HepG2 (cell line): ENCODE data around the gene RCE1.

Source experiments
- BCL3 ChIP-seq: sonication (generic); formaldehyde crosslinking; IDR thresholded peaks from 2 replicates; pipeline ENCODE4 v1.5.1; 2020; ENCODE audit warnings: mild to moderate bottlenecking, missing genetic modification reagents, moderate library complexity
- CTCF ChIP-seq: sonication (generic); formaldehyde crosslinking; IDR thresholded peaks from 2 replicates; pipeline ENCODE4 v1.5.0; 2020; ENCODE audit warnings: mild to moderate bottlenecking, missing genetic modification reagents, moderate library complexity
- ELF4 ChIP-seq: sonication (generic); formaldehyde crosslinking; IDR thresholded peaks from 2 replicates; pipeline ENCODE4 v1.5.0; 2020; ENCODE audit warnings: missing genetic modification reagents, mild to moderate bottlenecking, moderate library complexity, borderline replicate concordance
- MAZ ChIP-seq, 2 experiments: sonication (generic) in 1 of 2; formaldehyde crosslinking in 1 of 2; IDR thresholded peaks; 2 replicates each; pipeline versions ENCODE4 v1.5.0 to v1.6.1; 2012 to 2020; ENCODE audit warnings: low read depth in 2 of 2, mild to moderate bottlenecking in 2 of 2, borderline replicate concordance in 1 of 2, improper control_type of control experiment in 1 of 2, low read length in 1 of 2, missing genetic modification reagents in 1 of 2, moderate library complexity in 1 of 2
- POLR2AphosphoS5 ChIP-seq: IDR thresholded peaks from 2 replicates; pipeline ENCODE4 v1.6.1; 2012; ENCODE audit warnings: low read depth, low read length
- PRDM15 ChIP-seq: sonication (generic); formaldehyde crosslinking; IDR thresholded peaks from 2 replicates; pipeline ENCODE4 v1.4.0; 2020; ENCODE audit warnings: missing genetic modification reagents
- RBM22 ChIP-seq: fragments of 200-400 bp; formaldehyde crosslinking; optimal IDR thresholded peaks from 2 replicates; pipeline ENCODE3; 2017; ENCODE audit warnings: mild to moderate bottlenecking, low read length, moderate library complexity
- TAF1 ChIP-seq: sonication (generic); formaldehyde crosslinking; IDR thresholded peaks from 2 replicates; pipeline ENCODE4 v1.4.0; 2020; ENCODE audit warnings: missing genetic modification reagents
- UBTF ChIP-seq: sonication (generic); formaldehyde crosslinking; IDR thresholded peaks from 2 replicates; pipeline ENCODE4 v1.4.0; 2020; ENCODE audit warnings: mild to moderate bottlenecking, missing genetic modification reagents
- ZBTB21 ChIP-seq: sonication (generic); formaldehyde crosslinking; IDR thresholded peaks from 2 replicates; pipeline ENCODE4 v1.4.0; 2020; ENCODE audit warnings: missing genetic modification reagents
- ZFX ChIP-seq: sonication (generic); formaldehyde crosslinking; IDR thresholded peaks from 2 replicates; pipeline ENCODE4 v1.4.0; 2020; ENCODE audit warnings: mild to moderate bottlenecking, low read depth, missing genetic modification reagents, moderate library complexity
- ZNF274 ChIP-seq: sonication (generic); formaldehyde crosslinking; IDR thresholded peaks from 2 replicates; pipeline ENCODE4 v1.5.1; 2020; ENCODE audit warnings: mild to moderate bottlenecking, missing genetic modification reagents
- ZNF496 ChIP-seq: sonication (generic); formaldehyde crosslinking; IDR thresholded peaks from 2 replicates; pipeline ENCODE4 v1.8.1; 2023; ENCODE audit warnings: mild to moderate bottlenecking, moderate library complexity, missing genetic modification reagents; ENCODE audit not compliant: insufficient replicate concordance
- ZSCAN20 ChIP-seq: sonication (generic); formaldehyde crosslinking; IDR thresholded peaks from 2 replicates; pipeline ENCODE4 v1.4.0; 2020; ENCODE audit warnings: missing genetic modification reagents, mild to moderate bottlenecking, borderline replicate concordance

GRCh38 chr11:66840317-66841091, 2.7 kb upstream of the RCE1 start:
- TF ChIP-seq PRDM15 (CRISPR knock-in tag) (no peak), RBM22 (no peak), ZFX (CRISPR knock-in tag) (no peak), MAZ (IDR thresholded peaks at IDR 0.05; ENCODE audit: borderline replicate concordance, low read depth, low read length) (no peak), MAZ (CRISPR knock-in tag; IDR thresholded peaks at IDR 0.05; ENCODE audit: low read depth) (no peak), ZBTB21 (CRISPR knock-in tag) (no peak), TAF1 (CRISPR knock-in tag) (no peak), UBTF (CRISPR knock-in tag) (no peak), ZSCAN20 (CRISPR knock-in tag) (no peak), ZNF496 (no peak), CTCF (no peak), ZNF274 (CRISPR knock-in tag) (no peak), BCL3 (no peak), POLR2AphosphoS5 (no peak), ELF4 (CRISPR knock-in tag) (no peak)
